ENCODE data around the gene POFUT1. TPM values are rescaled to one million over a fixed set of nuclear protein-coding genes. Genes with fewer than 3 reads are reported as not detected.
"Not testable (repeated sequence)": the region's sequence is repeated elsewhere in the genome, so short reads cannot be mapped to it uniquely, and the experiment has no call there.

The POFUT1 gene
- total RNA-seq, 1 donor from 2014 or later: 46.3 TPM

- TF ChIP-seq CTCF (IDR thresholded peaks at IDR 0.05; ENCODE audit: unreplicated experiment): no peak
- peaks cover 23% of the 10 kb centered on the region for H3K27me3 Mint-ChIP-seq (ENCODE audit: low read depth)
- H3K9me3 Mint-ChIP-seq: peaks cover 3% of the 10 kb centered on the region
- H3K27ac Mint-ChIP-seq: no peak overlapping the region
- no peak for DNase-seq (ENCODE audit: low spot score in 2 of 2, unreplicated experiment in 2 of 2)
- H3K36me3 Mint-ChIP-seq: no peaks in the 10 kb centered on the region
- H3K4me3 Mint-ChIP-seq: no peak overlapping the region
- peaks cover 22% of the 10 kb centered on the region for H3K4me1 Mint-ChIP-seq
These were observed 66.7 kb downstream of the POFUT1 start for GRCh38 chr20:32274359-32274758.

GRCh38 chr20:32275163-32275562 lies 67.5 kb downstream of the POFUT1 start:
- Mint-ChIP-seq H3K4me1 (peaks cover 21% of the 10 kb centered on the region), H3K27me3 (ENCODE audit: low read depth) (peaks cover 23% of the 10 kb centered on the region), H3K4me3 (peak overlapping the region; percentile 7)
- H3K27ac Mint-ChIP-seq; H3K9me3 Mint-ChIP-seq; H3K36me3 Mint-ChIP-seq; DNase-seq (ENCODE audit: low spot score in 2 of 2, unreplicated experiment in 2 of 2): not testable (repeated sequence)

DNA sequence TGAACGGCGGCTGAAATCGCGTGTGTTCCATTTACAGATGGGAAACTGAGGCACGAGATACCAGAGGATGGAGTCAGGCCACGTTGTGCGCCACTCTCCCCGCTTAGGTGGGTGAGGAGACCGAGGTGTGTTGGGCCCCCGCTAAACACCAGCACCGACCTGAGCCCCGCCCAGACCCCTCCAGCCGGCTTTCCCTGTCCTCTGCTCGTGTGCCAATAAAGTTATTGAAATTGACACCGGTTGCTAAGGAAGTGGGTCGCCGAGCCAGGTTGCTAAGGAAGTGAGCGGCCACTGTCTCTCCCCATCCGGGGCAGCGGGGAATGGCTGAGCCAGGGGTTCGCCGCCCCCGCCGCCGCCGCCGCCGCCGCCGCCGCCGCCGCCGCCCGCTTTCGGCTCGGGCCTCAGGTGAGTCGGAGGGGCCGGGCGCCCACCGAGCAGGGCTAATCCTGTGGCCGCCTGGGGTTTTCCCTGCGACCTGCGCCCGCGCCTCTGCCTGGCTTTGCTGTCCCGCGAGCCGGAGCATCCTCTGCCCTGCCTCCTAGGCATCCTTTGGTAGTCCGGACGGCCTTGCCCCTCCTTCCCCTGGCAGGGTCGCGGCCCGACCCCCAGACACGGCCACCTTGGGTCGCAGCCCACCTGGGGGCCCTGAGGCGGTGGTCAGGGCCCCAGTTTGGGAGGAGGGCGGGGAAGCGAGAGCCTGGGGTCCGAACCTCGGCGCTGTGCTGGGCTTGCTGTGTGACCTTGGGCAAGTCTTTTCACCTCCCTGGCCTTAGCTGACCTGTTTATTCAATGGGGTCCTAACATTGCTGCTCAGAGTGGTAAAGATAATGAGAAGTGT lies 69.9 kb downstream of the POFUT1 start, which contains the start of gene KIF3B:
Gene KIF3B, plus strand, starts transcription at position 291 of the 838 bp plus-strand sequence. CDS start 32,127 bp downstream, outside the sequence.
- Mint-ChIP-seq H3K4me1 (peaks cover 12% of the 10 kb centered on the region), H3K27me3 (ENCODE audit: low read depth) (peaks cover 14% of the 10 kb centered on the region), H3K9me3 (peaks cover 3% of the 10 kb centered on the region), H3K36me3 (peaks cover 1% of the 10 kb centered on the region), H3K4me3 (peak within 1 kb of the TSS; percentile 79), H3K27ac (peak within 1 kb of the TSS; percentile 34)
- DNase-seq (ENCODE audit: low spot score in 2 of 2, unreplicated experiment in 2 of 2): peak; percentile 71 to 78
- TF ChIP-seq CTCF (IDR thresholded peaks at IDR 0.05; ENCODE audit: unreplicated experiment): no peak

GRCh38 chr20:32278199-32278643 lies 70.5 kb downstream of the POFUT1 start:
- Mint-ChIP-seq H3K27ac (peak overlapping the region; percentile 25), H3K36me3 (peaks cover 3% of the 10 kb centered on the region), H3K4me1 (peaks cover 12% of the 10 kb centered on the region), H3K9me3 (peaks cover 3% of the 10 kb centered on the region), H3K27me3 (ENCODE audit: low read depth) (peaks cover 8% of the 10 kb centered on the region), H3K4me3 (peak overlapping the region; percentile 79)
- DNase-seq (ENCODE audit: low spot score in 2 of 2, unreplicated experiment in 2 of 2): no peak
- TF ChIP-seq CTCF (IDR thresholded peaks at IDR 0.05; ENCODE audit: unreplicated experiment): no peak

- DNase-seq (ENCODE audit: low spot score in 2 of 2, unreplicated experiment in 2 of 2): no peak
- H3K36me3 Mint-ChIP-seq: peaks cover 3% of the 10 kb centered on the region
- H3K27ac Mint-ChIP-seq: no peak overlapping the region
- TF ChIP-seq CTCF (IDR thresholded peaks at IDR 0.05; ENCODE audit: unreplicated experiment): no peak
- H3K27me3 Mint-ChIP-seq (ENCODE audit: low read depth): no peaks in the 10 kb centered on the region
- no peak overlapping the region for H3K4me3 Mint-ChIP-seq
- H3K4me1 Mint-ChIP-seq: peaks cover 14% of the 10 kb centered on the region
- no peaks in the 10 kb centered on the region for H3K9me3 Mint-ChIP-seq
These were observed 74.0 kb downstream of the POFUT1 start for GRCh38 chr20:32281711-32282110.

DNA sequence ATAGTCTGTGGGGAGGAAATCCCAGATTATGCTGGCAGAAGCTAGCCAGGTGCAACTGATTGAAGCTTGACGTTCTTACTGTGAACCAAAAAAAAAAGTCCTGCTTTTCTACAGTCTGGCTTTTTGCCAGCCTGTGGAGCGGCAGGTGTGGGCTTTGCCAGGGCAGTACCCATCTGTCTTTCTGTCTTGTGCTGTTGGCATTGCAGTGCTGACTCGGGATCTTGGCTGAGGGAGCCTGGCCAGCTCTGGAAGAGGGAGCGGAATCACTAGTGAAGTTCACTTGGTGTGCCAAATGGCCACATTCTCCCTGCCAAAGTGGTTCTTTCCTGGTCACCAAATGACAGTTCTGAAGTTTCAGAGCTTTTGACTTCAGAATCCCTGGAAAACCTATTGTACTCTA lies 74.8 kb downstream of the POFUT1 start:
- peaks cover 3% of the 10 kb centered on the region for H3K36me3 Mint-ChIP-seq
- no peaks in the 10 kb centered on the region for H3K27me3 Mint-ChIP-seq (ENCODE audit: low read depth)
- no peak overlapping the region for H3K4me3 Mint-ChIP-seq
- TF ChIP-seq CTCF (IDR thresholded peaks at IDR 0.05; ENCODE audit: unreplicated experiment): no peak
- H3K9me3 Mint-ChIP-seq: no peaks in the 10 kb centered on the region
- peaks cover 12% of the 10 kb centered on the region for H3K4me1 Mint-ChIP-seq
- H3K27ac Mint-ChIP-seq: no peak overlapping the region
- DNase-seq (ENCODE audit: low spot score in 2 of 2, unreplicated experiment in 2 of 2): no peak

All from mesothelial cell of epicardium (in vitro differentiated cells).